ENCODE results near the gene CNNM2. TPM values are rescaled to one million over a fixed set of nuclear protein-coding genes. Genes with fewer than 3 reads are reported as not detected.

Gene CNNM2
- total RNA-seq, 1 donor from 2014 or later, result 14.3 TPM

DNA sequence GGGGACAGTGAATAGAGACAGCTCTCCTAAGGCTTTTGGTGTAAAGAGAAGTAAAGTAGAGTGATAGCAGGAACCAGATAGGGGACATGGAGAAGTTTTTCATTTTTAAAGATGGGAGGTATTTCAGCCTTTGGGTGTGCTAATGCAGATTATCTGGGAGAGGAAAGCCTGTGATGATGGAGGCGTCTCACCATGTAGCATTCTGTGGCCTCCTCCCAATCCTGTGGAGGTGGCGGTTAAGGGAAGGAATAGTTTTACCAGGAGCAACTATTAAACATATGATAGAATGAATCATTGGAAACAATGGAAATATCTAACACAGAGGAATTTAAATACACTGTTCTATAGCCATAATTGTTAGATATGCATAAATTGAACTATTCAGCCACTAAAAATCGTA is 101.3 kb downstream of the CNNM2 start:
- Mint-ChIP-seq H3K4me1 (ENCODE audit: low read depth, unreplicated experiment) (no peaks in the 10 kb centered on the region), H3K27ac (ENCODE audit: unreplicated experiment) (no peak overlapping the region), H3K36me3 (ENCODE audit: unreplicated experiment) (no peaks in the 10 kb centered on the region), H3K4me3 (ENCODE audit: unreplicated experiment) (no peak overlapping the region), H3K27me3 (ENCODE audit: unreplicated experiment) (peaks cover 1% of the 10 kb centered on the region), H3K9me3 (ENCODE audit: unreplicated experiment) (no peaks in the 10 kb centered on the region)
- no peak for DNase-seq
- TF ChIP-seq, protein P1, sequence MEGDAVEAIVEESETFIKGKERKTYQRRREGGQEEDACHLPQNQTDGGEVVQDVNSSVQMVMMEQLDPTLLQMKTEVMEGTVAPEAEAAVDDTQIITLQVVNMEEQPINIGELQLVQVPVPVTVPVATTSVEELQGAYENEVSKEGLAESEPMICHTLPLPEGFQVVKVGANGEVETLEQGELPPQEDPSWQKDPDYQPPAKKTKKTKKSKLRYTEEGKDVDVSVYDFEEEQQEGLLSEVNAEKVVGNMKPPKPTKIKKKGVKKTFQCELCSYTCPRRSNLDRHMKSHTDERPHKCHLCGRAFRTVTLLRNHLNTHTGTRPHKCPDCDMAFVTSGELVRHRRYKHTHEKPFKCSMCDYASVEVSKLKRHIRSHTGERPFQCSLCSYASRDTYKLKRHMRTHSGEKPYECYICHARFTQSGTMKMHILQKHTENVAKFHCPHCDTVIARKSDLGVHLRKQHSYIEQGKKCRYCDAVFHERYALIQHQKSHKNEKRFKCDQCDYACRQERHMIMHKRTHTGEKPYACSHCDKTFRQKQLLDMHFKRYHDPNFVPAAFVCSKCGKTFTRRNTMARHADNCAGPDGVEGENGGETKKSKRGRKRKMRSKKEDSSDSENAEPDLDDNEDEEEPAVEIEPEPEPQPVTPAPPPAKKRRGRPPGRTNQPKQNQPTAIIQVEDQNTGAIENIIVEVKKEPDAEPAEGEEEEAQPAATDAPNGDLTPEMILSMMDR (IDR thresholded peaks at IDR 0.05; ENCODE audit: partially characterized antibody, unreplicated experiment), result no peak

DNA sequence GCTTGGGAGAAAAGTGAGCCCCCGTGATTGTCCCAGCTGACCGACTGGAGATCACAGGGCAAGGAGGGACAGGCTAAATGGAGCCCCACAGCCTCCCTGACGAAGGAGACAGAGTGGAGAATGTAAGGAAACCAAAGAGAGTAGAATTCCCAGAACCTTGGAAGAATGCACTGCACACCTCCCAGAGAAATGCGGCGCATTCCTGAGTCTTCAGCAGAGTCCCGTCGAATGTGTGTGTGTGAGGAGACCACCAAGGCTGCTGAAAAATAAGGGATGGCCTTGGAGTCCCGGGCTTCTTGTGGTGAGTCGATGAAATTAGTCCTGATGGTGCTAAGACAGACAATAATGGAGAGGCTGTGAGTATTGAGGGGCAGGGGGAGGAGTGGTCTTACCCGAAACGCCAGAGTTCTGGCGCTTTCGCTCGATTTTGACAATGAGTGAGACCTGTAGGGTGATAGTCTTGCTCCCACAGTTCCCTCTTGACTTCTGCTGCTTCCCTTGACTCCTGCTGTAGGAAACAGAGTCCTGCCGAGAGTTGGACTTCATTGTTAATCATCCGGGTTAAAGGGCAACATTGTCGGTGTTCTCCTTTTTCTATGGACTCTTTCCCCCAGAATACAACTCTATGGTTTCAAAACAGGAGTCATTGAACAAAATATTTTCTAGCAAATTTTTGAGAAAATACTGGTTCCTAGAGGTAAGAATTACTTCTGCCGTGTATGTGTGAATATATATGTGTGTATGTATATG is 103.2 kb downstream of the CNNM2 start:
- TF ChIP-seq, protein P1 (IDR thresholded peaks at IDR 0.05; ENCODE audit: partially characterized antibody, unreplicated experiment), result no peak
- no peaks in the 10 kb centered on the region for H3K4me1 Mint-ChIP-seq (ENCODE audit: low read depth, unreplicated experiment)
- H3K27ac Mint-ChIP-seq (ENCODE audit: unreplicated experiment), result no peak overlapping the region
- H3K27me3 Mint-ChIP-seq (ENCODE audit: unreplicated experiment), result peaks cover 1% of the 10 kb centered on the region
- no peaks in the 10 kb centered on the region for H3K36me3 Mint-ChIP-seq (ENCODE audit: unreplicated experiment)
- DNase-seq, result no peak
- no peaks in the 10 kb centered on the region for H3K9me3 Mint-ChIP-seq (ENCODE audit: unreplicated experiment)
- no peak overlapping the region for H3K4me3 Mint-ChIP-seq (ENCODE audit: unreplicated experiment)

DNA sequence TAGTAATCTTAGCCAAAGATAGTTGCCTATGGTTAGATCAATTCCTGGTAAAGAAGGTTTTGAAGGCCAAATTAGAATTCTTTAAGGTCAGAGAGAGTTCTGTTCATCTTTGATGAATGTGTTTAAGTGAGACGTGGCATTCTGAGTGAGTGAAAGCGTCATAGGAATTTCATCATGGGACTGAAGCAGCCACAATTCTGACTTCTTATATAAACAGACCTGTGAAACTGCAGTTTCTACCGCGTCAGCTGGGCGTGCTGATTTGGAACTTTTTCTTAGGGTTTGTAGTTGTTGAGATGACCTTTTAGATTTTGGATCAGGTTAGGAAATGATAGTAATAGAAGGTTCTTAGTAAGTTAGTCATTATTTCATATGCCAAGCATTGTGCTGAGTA is 103.8 kb downstream of the CNNM2 start:
- TF ChIP-seq, protein P1 (IDR thresholded peaks at IDR 0.05; ENCODE audit: partially characterized antibody, unreplicated experiment), result no peak
- Mint-ChIP-seq H3K36me3 (ENCODE audit: unreplicated experiment) (no peaks in the 10 kb centered on the region), H3K27me3 (ENCODE audit: unreplicated experiment) (peaks cover 1% of the 10 kb centered on the region), H3K4me3 (ENCODE audit: unreplicated experiment) (no peak overlapping the region), H3K9me3 (ENCODE audit: unreplicated experiment) (no peaks in the 10 kb centered on the region), H3K4me1 (ENCODE audit: low read depth, unreplicated experiment) (no peaks in the 10 kb centered on the region), H3K27ac (ENCODE audit: unreplicated experiment) (no peak overlapping the region)
- no peak for DNase-seq

DNA sequence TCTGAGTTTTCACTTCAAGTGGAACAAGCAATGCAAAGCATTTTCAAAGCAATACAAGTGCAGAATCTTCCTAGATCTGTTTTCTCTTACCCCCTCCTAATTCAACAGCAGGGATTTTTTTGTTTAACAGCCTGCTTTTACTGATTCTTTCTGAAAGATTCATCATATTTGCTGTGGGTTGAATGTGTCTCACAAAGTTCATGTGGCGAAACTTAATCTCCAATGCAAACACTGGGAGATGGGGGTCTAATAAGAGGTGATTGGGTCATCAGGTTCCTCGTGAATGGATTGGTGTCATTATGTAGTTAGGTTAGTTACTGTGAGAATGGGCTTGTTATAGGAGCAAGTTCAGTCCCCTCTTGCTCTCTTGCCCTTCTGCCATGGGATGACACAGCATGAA is 107.6 kb downstream of the CNNM2 start:
- Mint-ChIP-seq H3K36me3 (ENCODE audit: unreplicated experiment) (no peaks in the 10 kb centered on the region), H3K27ac (ENCODE audit: unreplicated experiment) (no peak overlapping the region), H3K9me3 (ENCODE audit: unreplicated experiment) (peaks cover 1% of the 10 kb centered on the region), H3K4me1 (ENCODE audit: low read depth, unreplicated experiment) (no peaks in the 10 kb centered on the region), H3K27me3 (ENCODE audit: unreplicated experiment) (no peaks in the 10 kb centered on the region), H3K4me3 (ENCODE audit: unreplicated experiment) (no peak overlapping the region)
- TF ChIP-seq, protein P1 (IDR thresholded peaks at IDR 0.05; ENCODE audit: partially characterized antibody, unreplicated experiment), result no peak
- DNase-seq, result no peak

DNA sequence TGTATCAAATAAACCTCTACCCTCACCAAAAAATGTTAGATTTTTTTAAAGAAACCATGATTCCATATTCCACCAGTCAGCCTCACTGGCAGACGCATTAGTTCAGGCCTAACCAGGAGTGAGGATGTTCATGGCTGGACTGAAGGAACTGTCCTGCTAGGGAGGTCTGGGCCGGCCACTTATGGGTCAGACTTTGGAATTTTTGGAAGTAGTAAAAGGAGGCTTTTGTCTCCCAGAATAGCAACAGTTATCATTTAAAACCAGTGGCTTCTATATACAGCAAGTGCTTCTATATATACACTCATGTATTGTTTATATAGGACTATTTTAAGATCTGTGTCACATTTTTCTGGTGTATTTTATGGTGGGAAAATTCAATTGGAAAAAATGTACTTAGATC is 120.5 kb downstream of the CNNM2 start:
- Mint-ChIP-seq H3K36me3 (ENCODE audit: unreplicated experiment) (no peaks in the 10 kb centered on the region), H3K4me3 (ENCODE audit: unreplicated experiment) (no peak overlapping the region), H3K4me1 (ENCODE audit: low read depth, unreplicated experiment) (no peaks in the 10 kb centered on the region), H3K9me3 (ENCODE audit: unreplicated experiment) (no peaks in the 10 kb centered on the region), H3K27ac (ENCODE audit: unreplicated experiment) (no peak overlapping the region), H3K27me3 (ENCODE audit: unreplicated experiment) (no peaks in the 10 kb centered on the region)
- TF ChIP-seq, protein P1 (IDR thresholded peaks at IDR 0.05; ENCODE audit: partially characterized antibody, unreplicated experiment), result no peak
- no peak for DNase-seq

Data from glutamatergic neuron (in vitro differentiated cells).